GM23338 (cell line): ENCODE measurements around the gene TACSTD2. TPM values are rescaled to one million over a fixed set of nuclear protein-coding genes. Genes with fewer than 3 reads are reported as not detected.

Experiments
- ATAC-seq: fragments of 200-7000 bp; cut with Tn5 transposase; 3 replicates; pipeline ENCODE4 v1.9.1; 2020
- DNase-seq: peaks from one replicate; pipeline ENCODE4 v3.0.0-alpha.2; 2015; ENCODE audit warnings: low spot score
- H2AFZ ChIP-seq: fragments of 200-600 bp; sonication (generic); 2 replicates; pipeline ENCODE4 v1.8.0; 2016; ENCODE audit warnings: antibody characterized with exemption, mild to moderate bottlenecking, moderate library complexity
- H3F3A ChIP-seq: fragments of 200-600 bp; sonication (generic); replicated peaks from 2 replicates; pipeline ENCODE4 v1.8.0; 2017; ENCODE audit warnings: antibody characterized with exemption, mixed run types, low read depth
- H3K27ac ChIP-seq: fragments of 200-600 bp; sonication (generic); 2 replicates; pipeline ENCODE4 v1.6.1; 2016; ENCODE audit warnings: low read depth
- H3K27me3 ChIP-seq: fragments of 200-600 bp; sonication (generic); 2 replicates; pipeline ENCODE4 v1.8.0; 2016; ENCODE audit warnings: mild to moderate bottlenecking, mixed run types, moderate library complexity; ENCODE audit not compliant: insufficient read depth
- H3K36me3 ChIP-seq: fragments of 200-600 bp; sonication (generic); 2 replicates; pipeline ENCODE4 v1.8.0; 2016; ENCODE audit warnings: mild to moderate bottlenecking; ENCODE audit not compliant: insufficient read depth
- H3K4me1 ChIP-seq: fragments of 200-600 bp; sonication (generic); 2 replicates; pipeline ENCODE4 v1.8.0; 2016; ENCODE audit warnings: mild to moderate bottlenecking, moderate library complexity; ENCODE audit not compliant: insufficient read depth
- H3K4me2 ChIP-seq: fragments of 200-600 bp; sonication (generic); 2 replicates; pipeline ENCODE4 v1.7.1; 2017; ENCODE audit warnings: mixed run types
- H3K4me3 ChIP-seq: fragments of 200-600 bp; sonication (generic); 2 replicates; pipeline ENCODE4 v1.6.1; 2016; ENCODE audit warnings: mixed run types
- H3K79me2 ChIP-seq: fragments of 200-600 bp; sonication (generic); replicated peaks from 2 replicates; pipeline ENCODE4 v1.8.0; 2017; ENCODE audit warnings: mild to moderate bottlenecking; ENCODE audit not compliant: insufficient read depth
- H3K9me2 ChIP-seq: fragments of 200-600 bp; sonication (generic); 2 replicates; pipeline ENCODE4 v1.8.0; 2017; ENCODE audit not compliant: insufficient read depth
- H4K20me1 ChIP-seq: fragments of 200-600 bp; sonication (generic); replicated peaks from 2 replicates; pipeline ENCODE4 v1.8.0; 2017; ENCODE audit warnings: mild to moderate bottlenecking; ENCODE audit not compliant: insufficient read depth
- H3K27ac Mint-ChIP-seq: 2 replicates; pipeline ENCODE4 v1.8.0; 2020; ENCODE audit warnings: inconsistent platforms, mild to moderate bottlenecking, moderate library complexity, mixed read lengths
- H3K27me3 Mint-ChIP-seq: 3 replicates; pipeline ENCODE4 v1.8.0; 2022; ENCODE audit warnings: low read depth, mild to moderate bottlenecking, moderate library complexity, mixed read lengths, inconsistent platforms; ENCODE audit not compliant: insufficient read depth, poor library complexity
- H3K36me3 Mint-ChIP-seq: 3 replicates; pipeline ENCODE4 v1.8.0; 2021; ENCODE audit warnings: low read depth, mild to moderate bottlenecking, inconsistent platforms, moderate library complexity, mixed read lengths
- H3K4me1 Mint-ChIP-seq: 3 replicates; pipeline ENCODE4 v1.8.0; 2020; ENCODE audit warnings: mild to moderate bottlenecking, inconsistent platforms, mixed read lengths
- H3K4me3 Mint-ChIP-seq: 3 replicates; pipeline ENCODE4 v1.8.0; 2021; ENCODE audit warnings: moderate library complexity, mild to moderate bottlenecking, inconsistent platforms, mixed read lengths
- H3K9me3 Mint-ChIP-seq: 3 replicates; pipeline ENCODE4 v1.8.0; 2020; ENCODE audit warnings: moderate library complexity, mild to moderate bottlenecking, inconsistent platforms, mixed read lengths
- EZH2 ChIP-seq: fragments of 200-600 bp; sonication (generic); IDR thresholded peaks from one replicate; pipeline ENCODE4 v1.8.0; 2017; ENCODE audit warnings: antibody characterized with exemption, mild to moderate bottlenecking, low read depth; ENCODE audit not compliant: unreplicated experiment
- EZH2phosphoT487 ChIP-seq: fragments of 200-600 bp; sonication (generic); IDR thresholded peaks from one replicate; pipeline ENCODE4 v1.8.1; 2018; ENCODE audit warnings: antibody characterized with exemption; ENCODE audit not compliant: unreplicated experiment
- JUNB ChIP-seq: IDR thresholded peaks from one replicate; pipeline ENCODE4 v1.6.1; 2016; ENCODE audit warnings: antibody characterized with exemption; ENCODE audit not compliant: unreplicated experiment
- POLR2AphosphoS5 ChIP-seq: IDR thresholded peaks from 2 replicates; pipeline ENCODE4 v1.6.1; 2016; ENCODE audit warnings: antibody characterized with exemption, low read depth
- REST ChIP-seq: IDR thresholded peaks from one replicate; pipeline ENCODE4 v1.6.1; 2018; ENCODE audit warnings: antibody characterized with exemption; ENCODE audit not compliant: unreplicated experiment
- STAT1 ChIP-seq: IDR thresholded peaks from one replicate; pipeline ENCODE4 v1.6.1; 2016; ENCODE audit warnings: antibody characterized with exemption; ENCODE audit not compliant: unreplicated experiment
- ZNF114 ChIP-seq: fragments of 250-450 bp; sonication (Bioruptor Pico); IDR thresholded peaks from 2 replicates; pipeline ENCODE4 v1.5.0; 2020; ENCODE audit warnings: mild to moderate bottlenecking, moderate library complexity
- ZNF331 ChIP-seq: fragments of 250-450 bp; sonication (Bioruptor Pico); IDR thresholded peaks from 2 replicates; pipeline ENCODE4 v1.5.0; 2020; ENCODE audit warnings: low read depth, mild to moderate bottlenecking, moderate library complexity
- polyA plus RNA-seq: library from polyadenylated mRNA; unstranded; fragments of >200 nt; fragmentation: Nextera tagmentation; extraction: Ambion mirVana; gene quantifications from 2 replicates; pipeline ENCODE4 v1.2.1, GENCODE V29; 2016
- total RNA-seq: library from RNA; depleted of rRNA; stranded (reverse); fragments of >200 nt; shearing (Covaris generic); gene quantifications from 2 replicates; pipeline ENCODE4 v1.2.3, GENCODE V29; 2014
- TF ChIP-seq, protein P1 (sequence below), 2 experiments: fragments of 200-600 bp in 1 of 2; sonication (generic) in 1 of 2; conservative IDR thresholded peaks; 2 replicates each; pipeline versions ENCODE4 v1.5.1 to v1.6.1; 2016 to 2017; ENCODE audit warnings: antibody characterized with exemption in 2 of 2, low read depth in 2 of 2, mild to moderate bottlenecking in 2 of 2, moderate library complexity in 1 of 2
- TF ChIP-seq, protein P2 (sequence below): IDR thresholded peaks from 2 replicates; pipeline ENCODE4 v1.6.1; 2016; ENCODE audit warnings: antibody characterized with exemption

Gene TACSTD2
- total and polyA plus RNA-seq, 2 experiments from 2014 or later, result 0.86 to 1.5 TPM

- Histone ChIP-seq H4K20me1 (no peaks in the 10 kb centered on the region), H3K9me2 (no peaks in the 10 kb centered on the region), H3K27ac (no peak overlapping the region), H3K4me1 (peaks cover 45% of the 10 kb centered on the region), H3K27me3 (peaks cover 4% of the 10 kb centered on the region), H2AFZ (no peak overlapping the region), H3F3A (no peaks in the 10 kb centered on the region), H3K36me3 (no peaks in the 10 kb centered on the region), H3K4me2 (no peak overlapping the region), H3K79me2 (no peaks in the 10 kb centered on the region), H3K4me3 (no peak overlapping the region)
- ATAC-seq, result no peak
- H3K36me3 Mint-ChIP-seq, result no peaks in the 10 kb centered on the region
- H3K4me1 Mint-ChIP-seq, result peaks cover 47% of the 10 kb centered on the region
- peaks cover 3% of the 10 kb centered on the region for H3K27me3 Mint-ChIP-seq
- no peak overlapping the region for H3K4me3 Mint-ChIP-seq
- H3K27ac Mint-ChIP-seq, result no peak overlapping the region
- DNase-seq, result no peak
- H3K9me3 Mint-ChIP-seq, result no peaks in the 10 kb centered on the region
- TF ChIP-seq REST, result no peak
- TF ChIP-seq STAT1, result no peak
- no peak for TF ChIP-seq EZH2phosphoT487
- TF ChIP-seq, protein P1, sequence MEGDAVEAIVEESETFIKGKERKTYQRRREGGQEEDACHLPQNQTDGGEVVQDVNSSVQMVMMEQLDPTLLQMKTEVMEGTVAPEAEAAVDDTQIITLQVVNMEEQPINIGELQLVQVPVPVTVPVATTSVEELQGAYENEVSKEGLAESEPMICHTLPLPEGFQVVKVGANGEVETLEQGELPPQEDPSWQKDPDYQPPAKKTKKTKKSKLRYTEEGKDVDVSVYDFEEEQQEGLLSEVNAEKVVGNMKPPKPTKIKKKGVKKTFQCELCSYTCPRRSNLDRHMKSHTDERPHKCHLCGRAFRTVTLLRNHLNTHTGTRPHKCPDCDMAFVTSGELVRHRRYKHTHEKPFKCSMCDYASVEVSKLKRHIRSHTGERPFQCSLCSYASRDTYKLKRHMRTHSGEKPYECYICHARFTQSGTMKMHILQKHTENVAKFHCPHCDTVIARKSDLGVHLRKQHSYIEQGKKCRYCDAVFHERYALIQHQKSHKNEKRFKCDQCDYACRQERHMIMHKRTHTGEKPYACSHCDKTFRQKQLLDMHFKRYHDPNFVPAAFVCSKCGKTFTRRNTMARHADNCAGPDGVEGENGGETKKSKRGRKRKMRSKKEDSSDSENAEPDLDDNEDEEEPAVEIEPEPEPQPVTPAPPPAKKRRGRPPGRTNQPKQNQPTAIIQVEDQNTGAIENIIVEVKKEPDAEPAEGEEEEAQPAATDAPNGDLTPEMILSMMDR (conservative IDR thresholded peaks at IDR 0.05; ENCODE audit: low read depth in 2 of 2), result no peak
- TF ChIP-seq, protein P2, sequence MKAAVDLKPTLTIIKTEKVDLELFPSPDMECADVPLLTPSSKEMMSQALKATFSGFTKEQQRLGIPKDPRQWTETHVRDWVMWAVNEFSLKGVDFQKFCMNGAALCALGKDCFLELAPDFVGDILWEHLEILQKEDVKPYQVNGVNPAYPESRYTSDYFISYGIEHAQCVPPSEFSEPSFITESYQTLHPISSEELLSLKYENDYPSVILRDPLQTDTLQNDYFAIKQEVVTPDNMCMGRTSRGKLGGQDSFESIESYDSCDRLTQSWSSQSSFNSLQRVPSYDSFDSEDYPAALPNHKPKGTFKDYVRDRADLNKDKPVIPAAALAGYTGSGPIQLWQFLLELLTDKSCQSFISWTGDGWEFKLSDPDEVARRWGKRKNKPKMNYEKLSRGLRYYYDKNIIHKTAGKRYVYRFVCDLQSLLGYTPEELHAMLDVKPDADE, result no peak
- no peak for TF ChIP-seq JUNB
- no peak for TF ChIP-seq EZH2
- TF ChIP-seq ZNF114 (CRISPR knock-in tag), result no peak
- TF ChIP-seq ZNF331 (CRISPR knock-in tag), result no peak
- no peak for TF ChIP-seq POLR2AphosphoS5
These were observed 8.1 kb downstream of the TACSTD2 start for GRCh38 chr1:58568911-58569310.
